ENCODE data around the gene ARRDC2.

GRCh38 chr19:17997969-17998826 lies 9.8 kb upstream of the ARRDC2 start:
- TF ChIP-seq CTCF (IDR thresholded peaks at IDR 0.05; ENCODE audit: insufficient read depth, low read length, poor library complexity, severe bottlenecking) (peak; percentile 97), EZH2phosphoT487 (conservative IDR thresholded peaks at IDR 0.05; ENCODE audit: low read length) (no peak)

Data from SU-DHL-6 (cell line).